DLD1 (cell line): ENCODE results near the gene RPS6KA2.
"Not testable (repeated sequence)": the region's sequence is repeated elsewhere in the genome, so short reads cannot be mapped to it uniquely, and the experiment has no call there.

ENCODE experiments used
- in situ Hi-C: cut with HindIII; loops from 2 replicates; pipeline ENCODE4 v1.10.0; 2017; ENCODE audit warnings: low sequenced_read_pairs

RPS6KA2 gene

GRCh38 chr6:166411271-166411670 is 215.8 kb downstream of the RPS6KA2 start:
- in situ Hi-C loops = no loop called here

GRCh38 chr6:166410426-166410935 is 216.6 kb downstream of the RPS6KA2 start:
- in situ Hi-C loops = no loop called here

- in situ Hi-C loops = no loop called here
Observed at GRCh38 chr6:166408936-166409755, 217.9 kb downstream of the RPS6KA2 start.

- in situ Hi-C loops = no loop called here
Observed at GRCh38 chr6:166406197-166406596, 220.9 kb downstream of the RPS6KA2 start.

- in situ Hi-C loops = no loop called here
Observed at GRCh38 chr6:166405386-166405785, 221.7 kb downstream of the RPS6KA2 start.

GRCh38 chr6:166402582-166403277 is 224.3 kb downstream of the RPS6KA2 start:
- in situ Hi-C loops = no loop called here

GRCh38 chr6:166400649-166401250 is 226.3 kb downstream of the RPS6KA2 start:
- in situ Hi-C loops = not testable (repeated sequence)

- in situ Hi-C loops = no loop called here
Observed at GRCh38 chr6:166400181-166400580, 226.9 kb downstream of the RPS6KA2 start.

GRCh38 chr6:166398348-166398747 is 228.7 kb downstream of the RPS6KA2 start:
- in situ Hi-C loops = loop anchor here (5.0 kb wide), 1 partner anchor 66 kb away; no protein-coding TSS in a partner anchor

GRCh38 chr6:166397849-166398248 is 229.2 kb downstream of the RPS6KA2 start:
- in situ Hi-C loops = loop anchor here (5.0 kb wide), 1 partner anchor 66 kb away; no protein-coding TSS in a partner anchor

GRCh38 chr6:166395778-166396177 is 231.3 kb downstream of the RPS6KA2 start:
- in situ Hi-C loops = loop anchor here (5.0 kb wide), 1 partner anchor 63 kb away; no protein-coding TSS in a partner anchor

GRCh38 chr6:166395351-166395750 is 231.7 kb downstream of the RPS6KA2 start:
- in situ Hi-C loops = loop anchor here (5.0 kb wide), 1 partner anchor 63 kb away; no protein-coding TSS in a partner anchor

- in situ Hi-C loops = no loop called here
Observed at GRCh38 chr6:166394036-166394892, 232.8 kb downstream of the RPS6KA2 start.

- in situ Hi-C loops = no loop called here
Observed at GRCh38 chr6:166393535-166393823, 233.6 kb downstream of the RPS6KA2 start.

- in situ Hi-C loops = not testable (repeated sequence)
Observed at GRCh38 chr6:166392755-166393534, 234.1 kb downstream of the RPS6KA2 start.

- in situ Hi-C loops = no loop called here
Observed at GRCh38 chr6:166389119-166389518, 237.9 kb downstream of the RPS6KA2 start.

GRCh38 chr6:166388290-166389004 is 238.6 kb downstream of the RPS6KA2 start:
- in situ Hi-C loops = no loop called here

- in situ Hi-C loops = no loop called here
Observed at GRCh38 chr6:166387642-166388289, 239.3 kb downstream of the RPS6KA2 start.

- in situ Hi-C loops = not testable (repeated sequence)
Observed at GRCh38 chr6:166387098-166387497, 240.0 kb downstream of the RPS6KA2 start.
